Non-pigmented ciliary epithelial cell (primary cell): ENCODE results near the gene COMT.

ENCODE experiments used
- DNase-seq: peaks from one replicate; pipeline ENCODE4 v3.0.0-alpha.2; 2010; ENCODE audit warnings: low read depth

COMT gene

GRCh38 chr22:20011123-20011992 is 69.8 kb downstream of the COMT start:
- no peak for DNase-seq

- DNase-seq = no peak
Measured at GRCh38 chr22:20011993-20012740, 70.6 kb downstream of the COMT start.

GRCh38 chr22:20012741-20013331 is 71.3 kb downstream of the COMT start:
- DNase-seq = no peak

GRCh38 chr22:20013382-20013871 is 71.9 kb downstream of the COMT start:
- no peak for DNase-seq

- DNase-seq = no peak
Measured at GRCh38 chr22:20014526-20015186, 73.1 kb downstream of the COMT start.

GRCh38 chr22:20015187-20015625 is 73.6 kb downstream of the COMT start:
- no peak for DNase-seq

- DNase-seq = no peak
Measured at GRCh38 chr22:20015971-20016733, 74.6 kb downstream of the COMT start.

GRCh38 chr22:20016734-20017621 is 75.4 kb downstream of the COMT start, which contains the start of gene ARVCF:
ARVCF (minus strand) TSS chr22:20016823; CDS start chr22:19990794, 26,029 bp downstream.
- DNase-seq = no peak

GRCh38 chr22:20017622-20017958 is 76.0 kb downstream of the COMT start:
- DNase-seq = no peak

GRCh38 chr22:20018001-20018400 is 76.4 kb downstream of the COMT start:
- no peak for DNase-seq
